Smooth muscle cell (in vitro differentiated cells): ENCODE measurements around the gene NAXD. TPM values are rescaled to one million over a fixed set of nuclear protein-coding genes. Genes with fewer than 3 reads are reported as not detected.
"Not testable (repeated sequence)": the region's sequence is repeated elsewhere in the genome, so short reads cannot be mapped to it uniquely, and the experiment has no call there.

ENCODE experiments used
- DNase-seq: peaks from one replicate; lab custom pipeline; 2025; ENCODE audit not compliant: unreplicated experiment; lab: John Stamatoyannopoulos, UW
- H2AFZ ChIP-seq: fragments of 200-600 bp; sonication (generic); 2 replicates; pipeline ENCODE4 v1.6.0; 2016; ENCODE audit warnings: antibody characterized with exemption, low read depth, mild to moderate bottlenecking
- H3F3A ChIP-seq: fragments of 200-600 bp; sonication (generic); 2 replicates; pipeline ENCODE4 v1.6.0; 2017; ENCODE audit warnings: antibody characterized with exemption, low read depth
- H3K27ac ChIP-seq: fragments of 200-600 bp; sonication (generic); 2 replicates; pipeline ENCODE4 v1.5.1; 2016; ENCODE audit warnings: low read depth, mild to moderate bottlenecking
- H3K27me3 ChIP-seq: fragments of 200-600 bp; sonication (generic); 2 replicates; pipeline ENCODE4 v1.6.1; 2016; ENCODE audit warnings: low read depth, mild to moderate bottlenecking
- H3K36me3 ChIP-seq: fragments of 200-600 bp; sonication (generic); 2 replicates; pipeline ENCODE4 v1.5.1; 2016; ENCODE audit warnings: low read depth
- H3K4me1 ChIP-seq: fragments of 200-600 bp; sonication (generic); 2 replicates; pipeline ENCODE4 v1.5.1; 2016; ENCODE audit warnings: low read depth
- H3K4me2 ChIP-seq: fragments of 200-600 bp; sonication (generic); 2 replicates; pipeline ENCODE4 v1.6.0; 2016; ENCODE audit warnings: mild to moderate bottlenecking
- H3K4me3 ChIP-seq: fragments of 200-600 bp; sonication (generic); 2 replicates; pipeline ENCODE4 v1.5.1; 2016; ENCODE audit warnings: mild to moderate bottlenecking
- H3K79me2 ChIP-seq: fragments of 200-600 bp; sonication (generic); 2 replicates; pipeline ENCODE4 v1.6.0; 2016; ENCODE audit warnings: low read depth, mild to moderate bottlenecking
- H3K9ac ChIP-seq: fragments of 200-600 bp; sonication (generic); 2 replicates; pipeline ENCODE4 v1.6.0; 2016; ENCODE audit warnings: low read depth
- H3K9me3 ChIP-seq: fragments of 200-600 bp; sonication (generic); replicated peaks from 2 replicates; pipeline ENCODE4 v1.5.1; 2016; ENCODE audit warnings: low read depth
- H4K20me1 ChIP-seq: fragments of 200-600 bp; sonication (generic); 2 replicates; pipeline ENCODE4 v1.6.0; 2016; ENCODE audit warnings: low read depth
- CTCF ChIP-seq: fragments of 200-600 bp; sonication (generic); IDR thresholded peaks from 2 replicates; pipeline ENCODE4 v1.5.1; 2017; ENCODE audit warnings: borderline replicate concordance, mild to moderate bottlenecking, antibody characterized with exemption; ENCODE audit not compliant: insufficient read depth, poor library complexity, severe bottlenecking
- WGBS: methylation state at CpG from one replicate; pipeline ENCODE4 v1.1.7; 2016; ENCODE audit warnings: low lambda C conversion rate; 5-methylcytosine and 5-hydroxymethylcytosine counted together
- polyA plus RNA-seq: library from polyadenylated mRNA; unstranded; fragments of >200 nt; fragmentation: Nextera tagmentation; extraction: Ambion mirVana; gene quantifications from 2 replicates; pipeline ENCODE4 v1.2.1, GENCODE V29; 2016
- total RNA-seq: library from RNA; depleted of rRNA; stranded (reverse); fragments of >200 nt; gene quantifications from 2 replicates; pipeline ENCODE4 v1.2.3, GENCODE V29; 2014

NAXD gene
- total and polyA plus RNA-seq, 2 experiments from 2014 or later = 16.9 to 30.9 TPM

- H3K4me2 ChIP-seq = peak overlapping the region; percentile 78
- H3K36me3 ChIP-seq = no peaks in the 10 kb centered on the region
- H3K9me3 ChIP-seq = no peaks in the 10 kb centered on the region
- peak overlapping the region; percentile 94 for H3K27ac ChIP-seq
- no peak for TF ChIP-seq CTCF
- peaks cover 97% of the 10 kb centered on the region for H4K20me1 ChIP-seq
- no peaks in the 10 kb centered on the region for H3K4me1 ChIP-seq
- 48% methylated on average over 19 of the region's 19 CpGs for WGBS
- H3K79me2 ChIP-seq = peaks cover 62% of the 10 kb centered on the region
- no peak overlapping the region for H2AFZ ChIP-seq
- H3K9ac ChIP-seq = peak overlapping the region; percentile 74
- H3K4me3 ChIP-seq = no peak overlapping the region
- peaks cover 20% of the 10 kb centered on the region for H3F3A ChIP-seq
- DNase-seq = no peak
- no peaks in the 10 kb centered on the region for H3K27me3 ChIP-seq
Observed at GRCh38 chr13:110628952-110629701, 13.8 kb downstream of the NAXD start.

- Histone ChIP-seq H2AFZ (no peak overlapping the region), H3F3A (peaks cover 20% of the 10 kb centered on the region), H3K4me1 (no peaks in the 10 kb centered on the region), H3K9me3 (no peaks in the 10 kb centered on the region), H3K4me2 (no peak overlapping the region), H3K36me3 (no peaks in the 10 kb centered on the region), H3K27me3 (no peaks in the 10 kb centered on the region), H4K20me1 (peaks cover 97% of the 10 kb centered on the region), H3K4me3 (no peak overlapping the region), H3K79me2 (peaks cover 62% of the 10 kb centered on the region), H3K27ac (peak overlapping the region; percentile 94), H3K9ac (peak overlapping the region; percentile 74)
- WGBS = 80% methylated on average over 7 of the region's 7 CpGs
- no peak for DNase-seq
- TF ChIP-seq CTCF = no peak
Observed at GRCh38 chr13:110629735-110630134, 14.4 kb downstream of the NAXD start.

GRCh38 chr13:110630566-110631119 is 15.3 kb downstream of the NAXD start:
- no peaks in the 10 kb centered on the region for H3K9me3 ChIP-seq
- 93% methylated on average over 10 of the region's 10 CpGs for WGBS
- DNase-seq = no peak
- peaks cover 20% of the 10 kb centered on the region for H3F3A ChIP-seq
- no peak for TF ChIP-seq CTCF
- no peaks in the 10 kb centered on the region for H3K36me3 ChIP-seq
- H3K4me1 ChIP-seq = no peaks in the 10 kb centered on the region
- no peak overlapping the region for H3K4me3 ChIP-seq
- no peak overlapping the region for H3K9ac ChIP-seq
- no peak overlapping the region for H2AFZ ChIP-seq
- H4K20me1 ChIP-seq = peaks cover 97% of the 10 kb centered on the region
- no peak overlapping the region for H3K27ac ChIP-seq
- H3K27me3 ChIP-seq = no peaks in the 10 kb centered on the region
- peaks cover 56% of the 10 kb centered on the region for H3K79me2 ChIP-seq
- H3K4me2 ChIP-seq = no peak overlapping the region

GRCh38 chr13:110632255-110632654 is 16.9 kb downstream of the NAXD start:
- Histone ChIP-seq H3F3A (peaks cover 20% of the 10 kb centered on the region), H4K20me1 (peaks cover 97% of the 10 kb centered on the region), H3K79me2 (peaks cover 51% of the 10 kb centered on the region)
- H3K4me1 ChIP-seq, DNase-seq, H3K9me3 ChIP-seq, H3K36me3 ChIP-seq, H3K27ac ChIP-seq, H3K4me3 ChIP-seq, H3K27me3 ChIP-seq, H2AFZ ChIP-seq, H3K9ac ChIP-seq, H3K4me2 ChIP-seq: not testable (repeated sequence)
- 96% methylated on average over 15 of the region's 15 CpGs for WGBS
